Activated T-helper 17 cell treated with anti-CD3 and anti-CD28 coated beads, Interleukin-2, amount 50 U/mL, for 72 hours (primary cell): ENCODE data around the gene HNRNPC. TPM values are rescaled to one million over a fixed set of nuclear protein-coding genes. Genes with fewer than 3 reads are reported as not detected.

Experiments
- ATAC-seq: fragments of 150-1000 bp; cut with Tn5 transposase; replicated peaks from 2 replicates; pipeline ENCODE4 v1.10.0; 2021; ENCODE audit warnings: mild to moderate bottlenecking, moderate library complexity
- H3K27ac Mint-ChIP-seq: one replicate; pipeline ENCODE4 v1.8.0; 2022; ENCODE audit warnings: mixed read lengths
- H3K27me3 Mint-ChIP-seq: one replicate; pipeline ENCODE4 v1.8.0; 2022; ENCODE audit warnings: mixed read lengths
- H3K36me3 Mint-ChIP-seq: one replicate; pipeline ENCODE4 v1.8.0; 2022; ENCODE audit warnings: low read depth, mild to moderate bottlenecking, mixed read lengths
- H3K4me1 Mint-ChIP-seq: one replicate; pipeline ENCODE4 v1.8.0; 2022; ENCODE audit warnings: mixed read lengths
- H3K4me3 Mint-ChIP-seq: one replicate; pipeline ENCODE4 v1.8.0; 2022; ENCODE audit warnings: mild to moderate bottlenecking, mixed read lengths
- H3K9me3 Mint-ChIP-seq: one replicate; pipeline ENCODE4 v1.8.0; 2022; ENCODE audit warnings: mixed read lengths
- total RNA-seq, 2 donors: library from RNA; stranded (reverse); gene quantifications; one replicate each; pipeline ENCODE4 v1.2.3, GENCODE V29; 2022

The HNRNPC gene
- total RNA-seq, 2 donors from 2014 or later: 720 to 984 TPM

- no peaks in the 10 kb centered on the region for H3K9me3 Mint-ChIP-seq
- peaks cover 73% of the 10 kb centered on the region for H3K36me3 Mint-ChIP-seq
- peak overlapping the region; percentile 64 for H3K27ac Mint-ChIP-seq
Observed at GRCh38 chr14:21204167-21205025, 64.8 kb downstream of the HNRNPC start.

DNA sequence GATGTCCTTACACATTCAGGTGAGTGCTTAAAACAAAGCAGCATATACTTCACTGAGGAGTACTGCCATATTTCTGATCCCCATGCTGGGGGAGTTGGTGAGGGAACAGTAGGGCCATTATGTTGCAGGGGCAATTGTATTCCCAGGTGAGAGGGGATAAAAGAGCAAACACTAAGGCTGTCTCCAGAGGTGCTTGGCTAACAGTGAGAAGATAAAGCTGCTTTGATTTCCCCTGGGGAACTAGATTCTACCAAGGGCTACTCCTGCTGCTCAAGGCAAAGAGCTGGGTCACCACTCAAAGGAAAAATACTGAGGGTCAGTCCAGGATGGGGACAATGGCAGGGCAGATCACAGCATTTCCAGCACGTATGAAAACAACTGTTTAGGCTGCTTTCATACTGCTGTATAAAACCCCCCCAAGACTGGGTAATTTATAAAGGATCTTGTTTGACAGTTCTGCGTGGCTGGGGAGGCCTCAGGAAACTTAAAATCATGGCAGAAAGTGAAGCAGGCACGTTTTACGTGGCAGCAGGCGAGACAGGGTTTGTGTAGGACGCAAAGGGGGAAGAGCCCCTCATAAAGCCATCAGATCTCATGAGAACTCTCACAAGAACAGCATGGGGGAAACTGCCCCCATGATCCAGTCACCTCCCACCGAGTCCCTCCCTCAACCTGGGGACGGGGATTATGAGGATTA lies 65.6 kb downstream of the HNRNPC start:
- H3K9me3 Mint-ChIP-seq: no peaks in the 10 kb centered on the region
- no peak for ATAC-seq
- no peaks in the 10 kb centered on the region for H3K27me3 Mint-ChIP-seq
- peaks cover 65% of the 10 kb centered on the region for H3K36me3 Mint-ChIP-seq
- H3K4me3 Mint-ChIP-seq: no peak overlapping the region
- peak overlapping the region; percentile 64 for H3K27ac Mint-ChIP-seq
- peaks cover 24% of the 10 kb centered on the region for H3K4me1 Mint-ChIP-seq

More at GRCh38 chr14:21204167-21205025, 64.8 kb downstream of the HNRNPC start:
- no peak for ATAC-seq
- no peaks in the 10 kb centered on the region for H3K27me3 Mint-ChIP-seq
- peaks cover 24% of the 10 kb centered on the region for H3K4me1 Mint-ChIP-seq
- no peak overlapping the region for H3K4me3 Mint-ChIP-seq

DNA sequence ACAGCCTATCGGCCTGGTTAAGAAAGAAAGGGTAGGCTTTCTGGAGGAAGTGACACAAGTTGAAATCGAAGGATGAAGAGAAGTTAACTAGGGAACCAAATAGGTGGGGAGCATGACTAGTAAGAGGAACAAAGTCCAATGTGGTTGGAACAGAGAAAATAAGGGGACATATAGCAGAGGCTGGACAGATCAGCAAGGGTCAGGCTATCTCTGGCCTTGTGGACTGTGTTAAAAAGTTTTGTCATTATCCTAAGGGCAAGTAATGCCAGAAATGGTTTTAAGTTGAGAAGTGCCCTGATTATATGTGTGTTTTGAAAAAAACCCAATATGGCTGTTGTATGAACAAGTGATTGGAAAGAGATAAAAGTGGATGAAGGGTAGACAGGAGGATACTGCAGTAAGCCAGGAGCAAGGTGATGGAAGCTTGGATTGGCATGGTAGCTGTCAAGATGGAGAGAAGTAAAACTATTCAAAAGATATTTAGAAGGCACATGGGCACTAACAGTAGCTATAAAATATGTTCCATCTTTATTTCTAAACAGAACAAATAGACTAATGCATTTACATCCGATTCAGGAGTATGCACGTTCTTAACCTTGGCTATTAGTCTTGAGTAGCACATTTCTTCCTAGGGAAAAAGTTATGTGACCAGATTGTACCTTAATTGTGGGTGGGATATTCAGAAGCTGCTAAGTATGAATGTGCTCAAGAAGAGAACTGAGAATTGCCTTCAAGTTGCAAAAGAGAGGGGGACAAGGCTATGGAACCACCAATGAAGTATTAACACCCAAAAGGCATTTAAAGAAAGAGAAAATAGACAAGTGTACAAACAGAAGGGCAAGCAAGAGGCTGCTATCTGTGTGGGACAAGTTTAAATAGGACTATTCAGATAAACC lies 66.5 kb downstream of the HNRNPC start:
- no peak for ATAC-seq
- no peaks in the 10 kb centered on the region for H3K27me3 Mint-ChIP-seq
- no peak overlapping the region for H3K4me3 Mint-ChIP-seq
- H3K4me1 Mint-ChIP-seq: peaks cover 16% of the 10 kb centered on the region
- peaks cover 56% of the 10 kb centered on the region for H3K36me3 Mint-ChIP-seq
- H3K9me3 Mint-ChIP-seq: no peaks in the 10 kb centered on the region
- no peak overlapping the region for H3K27ac Mint-ChIP-seq

GRCh38 chr14:21201732-21202462 lies 67.3 kb downstream of the HNRNPC start:
- no peaks in the 10 kb centered on the region for H3K9me3 Mint-ChIP-seq
- peaks cover 48% of the 10 kb centered on the region for H3K36me3 Mint-ChIP-seq
- ATAC-seq: no peak
- no peak overlapping the region for H3K4me3 Mint-ChIP-seq
- peaks cover 11% of the 10 kb centered on the region for H3K4me1 Mint-ChIP-seq
- H3K27me3 Mint-ChIP-seq: no peaks in the 10 kb centered on the region
- H3K27ac Mint-ChIP-seq: no peak overlapping the region

DNA sequence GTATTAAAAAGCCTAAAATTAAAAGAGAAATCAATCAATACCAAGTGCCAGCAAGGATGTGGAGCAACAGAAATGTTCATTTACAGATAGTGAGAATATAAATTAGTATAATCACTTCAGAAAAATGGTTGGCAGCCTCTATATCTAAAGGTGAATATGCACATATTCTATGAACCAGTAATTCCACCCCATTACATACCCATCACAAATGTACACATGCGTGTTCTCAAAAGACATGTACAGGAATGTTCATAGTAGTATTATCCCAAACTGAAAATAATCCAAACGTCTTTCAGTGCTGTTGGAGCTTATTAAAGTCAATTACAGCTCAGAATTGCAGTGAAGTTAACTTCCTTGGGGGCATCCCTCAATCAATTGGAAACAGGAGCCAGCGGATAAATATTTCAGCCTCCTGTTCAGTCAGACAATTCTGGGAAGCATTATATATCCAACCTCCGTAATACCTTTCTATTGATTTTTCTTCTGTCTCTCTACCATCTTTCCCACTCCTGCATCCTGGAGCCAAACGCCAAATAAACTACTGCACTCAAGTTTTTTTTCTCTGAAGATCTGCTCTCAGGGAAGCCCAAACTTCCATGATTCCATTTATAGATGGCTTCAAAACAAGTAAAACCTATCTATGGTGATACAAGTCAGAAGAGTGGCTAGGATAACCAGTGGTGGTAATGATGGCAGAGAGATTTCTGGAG lies 68.3 kb downstream of the HNRNPC start:
- Mint-ChIP-seq H3K9me3 (no peaks in the 10 kb centered on the region), H3K27ac (no peak overlapping the region), H3K36me3 (peaks cover 38% of the 10 kb centered on the region), H3K4me1 (peaks cover 3% of the 10 kb centered on the region), H3K4me3 (no peak overlapping the region), H3K27me3 (no peaks in the 10 kb centered on the region)
- ATAC-seq: no peak

DNA sequence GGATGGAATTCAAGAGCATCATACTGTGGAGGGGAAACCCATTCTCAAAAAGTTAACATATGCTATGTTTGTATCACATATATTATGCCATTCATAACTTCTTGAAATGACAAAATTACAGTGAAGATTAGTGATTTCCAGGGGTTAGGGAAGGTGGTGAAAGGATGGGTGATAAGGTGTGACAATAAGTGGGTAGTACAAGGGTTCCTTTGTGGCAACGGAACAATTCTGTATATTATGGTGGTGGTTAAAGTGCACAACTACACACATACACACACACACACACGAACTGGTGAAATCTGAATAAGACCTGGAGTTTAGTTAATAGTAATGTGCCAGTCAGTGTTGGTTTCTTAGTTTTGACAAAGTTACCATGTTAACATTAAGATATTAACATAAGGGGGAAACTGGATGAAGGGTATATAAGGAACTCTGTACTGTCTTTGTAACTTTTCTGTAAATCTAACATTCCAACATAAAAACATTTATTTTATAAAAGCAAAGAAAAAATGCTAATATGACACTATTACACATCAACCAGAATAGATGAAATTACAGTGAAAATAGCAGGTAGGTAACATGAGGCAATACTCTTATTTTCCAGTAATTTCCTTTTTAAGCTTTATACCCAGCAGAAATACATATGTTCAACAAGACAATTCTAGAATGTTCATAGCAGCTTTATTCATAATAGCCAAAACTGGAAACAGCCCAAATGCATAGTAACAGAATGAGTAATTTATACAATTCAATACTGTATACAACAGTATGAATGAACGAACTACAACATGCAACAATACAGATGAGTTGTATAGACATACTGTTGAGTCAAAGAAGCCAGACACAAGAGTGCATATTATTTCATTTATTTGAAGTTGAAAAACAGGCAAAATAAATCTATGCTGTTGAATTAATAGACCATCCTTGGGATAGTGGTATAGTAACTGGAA lies 69.4 kb downstream of the HNRNPC start:
- H3K4me3 Mint-ChIP-seq: no peak overlapping the region
- peak; percentile 45 for ATAC-seq
- H3K4me1 Mint-ChIP-seq: peaks cover 3% of the 10 kb centered on the region
- H3K36me3 Mint-ChIP-seq: peaks cover 28% of the 10 kb centered on the region
- H3K27ac Mint-ChIP-seq: peak overlapping the region; percentile 14
- H3K27me3 Mint-ChIP-seq: no peaks in the 10 kb centered on the region
- no peaks in the 10 kb centered on the region for H3K9me3 Mint-ChIP-seq

GRCh38 chr14:21197418-21198205 lies 71.6 kb downstream of the HNRNPC start:
- Mint-ChIP-seq H3K27me3 (no peaks in the 10 kb centered on the region), H3K4me1 (no peaks in the 10 kb centered on the region), H3K9me3 (no peaks in the 10 kb centered on the region), H3K36me3 (peaks cover 6% of the 10 kb centered on the region), H3K4me3 (no peak overlapping the region), H3K27ac (peak overlapping the region; percentile 4)
- ATAC-seq: no peak

- Mint-ChIP-seq H3K4me3 (no peak overlapping the region), H3K4me1 (no peaks in the 10 kb centered on the region), H3K36me3 (no peaks in the 10 kb centered on the region), H3K27ac (no peak overlapping the region), H3K9me3 (no peaks in the 10 kb centered on the region), H3K27me3 (no peaks in the 10 kb centered on the region)
- no peak for ATAC-seq
Observed at GRCh38 chr14:21194597-21194996, 74.6 kb downstream of the HNRNPC start.

DNA sequence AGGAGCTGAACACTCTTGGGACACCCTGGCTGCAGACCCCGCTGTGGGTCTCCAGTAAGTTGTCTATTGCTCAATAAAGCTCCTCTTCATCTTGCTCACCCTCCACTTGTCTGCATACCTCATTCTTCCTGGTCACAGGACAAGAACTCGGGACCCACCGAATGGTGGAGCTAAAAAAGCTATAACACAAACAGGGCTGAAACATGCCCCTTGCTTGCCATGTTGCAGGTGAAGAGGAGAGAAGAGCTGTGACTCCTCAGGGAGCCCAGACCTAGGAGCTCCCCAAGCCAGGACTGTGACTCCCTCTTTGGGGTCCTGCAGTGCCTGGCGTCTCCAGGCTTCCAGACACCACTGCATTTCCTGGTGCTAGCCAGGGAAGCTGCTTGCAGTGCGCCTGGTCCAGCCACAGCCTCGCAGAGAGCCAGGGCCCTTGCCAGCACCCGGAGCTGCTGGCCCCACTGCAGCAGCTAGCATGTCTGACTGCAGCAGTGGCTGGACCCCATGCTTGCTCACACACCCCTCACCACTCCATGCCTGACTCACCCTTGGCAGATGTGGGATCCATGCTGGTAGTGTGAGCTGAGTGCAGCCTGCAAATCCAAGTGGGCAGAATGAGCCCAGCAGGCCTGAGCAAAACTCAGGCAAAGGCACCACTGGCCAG lies 76.2 kb downstream of the HNRNPC start:
- no peaks in the 10 kb centered on the region for H3K27me3 Mint-ChIP-seq
- H3K9me3 Mint-ChIP-seq: no peaks in the 10 kb centered on the region
- no peak for ATAC-seq
- H3K36me3 Mint-ChIP-seq: no peaks in the 10 kb centered on the region
- no peaks in the 10 kb centered on the region for H3K4me1 Mint-ChIP-seq
- H3K27ac Mint-ChIP-seq: no peak overlapping the region
- H3K4me3 Mint-ChIP-seq: peak overlapping the region; percentile 73

GRCh38 chr14:21192447-21192822 lies 76.8 kb downstream of the HNRNPC start:
- no peak overlapping the region for H3K27ac Mint-ChIP-seq
- H3K9me3 Mint-ChIP-seq: no peaks in the 10 kb centered on the region
- ATAC-seq: no peak
- H3K4me1 Mint-ChIP-seq: no peaks in the 10 kb centered on the region
- H3K4me3 Mint-ChIP-seq: peak overlapping the region; percentile 73
- H3K36me3 Mint-ChIP-seq: no peaks in the 10 kb centered on the region
- H3K27me3 Mint-ChIP-seq: no peaks in the 10 kb centered on the region

DNA sequence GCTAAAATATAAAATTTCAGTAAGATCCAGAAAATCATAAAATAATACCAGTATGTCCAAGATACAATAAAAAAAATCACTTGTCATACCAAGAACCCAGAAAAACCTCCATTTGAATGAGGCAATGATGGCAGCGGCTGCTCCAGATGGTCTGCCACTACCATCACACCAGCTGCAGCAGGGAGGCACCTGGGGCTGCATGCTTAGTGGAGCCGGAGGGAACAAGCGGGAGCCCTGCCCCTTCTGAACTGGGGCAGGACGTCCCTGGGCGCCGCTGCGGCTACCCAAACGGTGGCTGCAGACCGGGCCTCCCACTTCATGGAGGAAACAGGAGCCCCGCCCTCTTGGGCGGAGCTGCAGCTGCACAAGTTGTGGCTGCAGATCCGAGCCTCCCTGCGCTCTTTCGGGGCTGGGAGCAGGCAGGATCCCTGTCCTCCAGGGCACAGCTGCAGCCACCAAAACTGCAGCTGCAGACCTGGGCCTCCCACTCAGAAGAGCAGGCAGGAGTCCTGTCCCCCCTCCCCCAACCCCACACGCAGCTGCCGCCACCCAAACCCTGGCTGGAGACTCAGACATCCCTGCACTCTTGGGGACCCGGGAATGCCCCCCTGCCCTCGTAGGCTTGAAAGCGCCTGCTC lies 77.3 kb downstream of the HNRNPC start:
- H3K36me3 Mint-ChIP-seq: no peaks in the 10 kb centered on the region
- ATAC-seq: peak; percentile 98
- H3K27ac Mint-ChIP-seq: no peak overlapping the region
- H3K27me3 Mint-ChIP-seq: no peaks in the 10 kb centered on the region
- no peaks in the 10 kb centered on the region for H3K4me1 Mint-ChIP-seq
- H3K4me3 Mint-ChIP-seq: peak overlapping the region; percentile 73
- no peaks in the 10 kb centered on the region for H3K9me3 Mint-ChIP-seq
